Endothelial cell of hepatic sinusoid (primary cell): ENCODE data around the gene NSFL1C.

ENCODE experiments used
- in situ Hi-C: cut with HindIII; loops from 2 replicates; pipeline ENCODE4 v1.10.0; 2017; ENCODE audit warnings: low sequenced_read_pairs

Gene NSFL1C

DNA sequence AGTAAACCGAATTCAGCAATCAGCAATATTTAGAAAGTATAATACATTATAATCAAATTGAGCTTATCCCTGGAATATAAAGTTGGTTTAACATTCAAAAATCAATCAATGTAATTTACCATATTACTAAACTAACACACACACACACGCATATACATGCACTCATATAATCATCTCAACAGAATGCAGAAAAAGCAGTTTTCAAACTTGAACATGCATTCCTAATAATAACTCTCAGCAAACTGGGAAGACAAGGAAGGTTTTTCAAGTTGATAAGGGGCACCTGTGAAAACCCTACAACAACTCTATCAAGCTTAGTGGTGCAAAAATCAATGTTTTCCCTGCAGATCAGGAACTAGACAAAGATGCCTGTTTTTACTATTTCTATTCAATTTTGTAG, 19.9 kb upstream of the NSFL1C start:
- in situ Hi-C loops = no loop called here

GRCh38 chr20:1484438-1485116, 17.9 kb upstream of the NSFL1C start:
- in situ Hi-C loops = no loop called here

DNA sequence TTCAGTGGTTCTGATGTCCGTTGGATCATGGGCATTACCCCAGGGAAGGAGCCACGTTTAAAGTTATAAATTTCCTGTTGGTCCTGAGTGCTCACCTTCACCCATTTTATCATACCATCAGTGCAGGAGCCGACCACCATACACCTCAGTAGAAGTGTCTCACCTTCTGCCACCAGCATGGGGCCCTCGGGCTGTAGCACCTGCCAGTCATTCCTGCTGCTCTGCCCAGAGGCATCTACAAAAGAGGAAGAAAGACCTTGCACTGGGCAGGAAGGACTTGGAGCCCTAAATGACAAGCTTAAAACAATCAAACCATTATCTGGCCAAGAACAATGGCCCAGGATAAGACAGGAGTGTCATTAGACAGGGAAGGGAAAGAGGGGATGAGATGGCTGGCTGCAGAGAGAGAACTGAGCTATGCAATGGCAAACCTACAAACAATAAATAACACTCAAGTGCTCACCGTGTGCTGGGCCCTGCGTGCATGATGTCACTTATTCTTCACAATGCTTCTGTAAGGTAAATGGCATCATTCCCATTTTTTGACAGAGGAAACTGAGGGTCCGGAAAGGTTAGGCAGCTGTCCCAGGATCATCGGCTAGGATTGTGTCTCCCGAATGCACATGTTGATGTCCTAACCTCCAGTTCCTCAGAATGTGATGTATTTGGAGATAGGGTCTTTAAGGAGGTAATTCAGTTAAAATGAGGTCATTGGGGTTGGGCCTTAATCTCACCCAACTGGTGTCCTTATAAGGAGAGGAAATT, 13.4 kb upstream of the NSFL1C start:
- in situ Hi-C loops = no loop called here

- in situ Hi-C loops = no loop called here
Observed at GRCh38 chr20:1478566-1478965, 11.9 kb upstream of the NSFL1C start.

DNA sequence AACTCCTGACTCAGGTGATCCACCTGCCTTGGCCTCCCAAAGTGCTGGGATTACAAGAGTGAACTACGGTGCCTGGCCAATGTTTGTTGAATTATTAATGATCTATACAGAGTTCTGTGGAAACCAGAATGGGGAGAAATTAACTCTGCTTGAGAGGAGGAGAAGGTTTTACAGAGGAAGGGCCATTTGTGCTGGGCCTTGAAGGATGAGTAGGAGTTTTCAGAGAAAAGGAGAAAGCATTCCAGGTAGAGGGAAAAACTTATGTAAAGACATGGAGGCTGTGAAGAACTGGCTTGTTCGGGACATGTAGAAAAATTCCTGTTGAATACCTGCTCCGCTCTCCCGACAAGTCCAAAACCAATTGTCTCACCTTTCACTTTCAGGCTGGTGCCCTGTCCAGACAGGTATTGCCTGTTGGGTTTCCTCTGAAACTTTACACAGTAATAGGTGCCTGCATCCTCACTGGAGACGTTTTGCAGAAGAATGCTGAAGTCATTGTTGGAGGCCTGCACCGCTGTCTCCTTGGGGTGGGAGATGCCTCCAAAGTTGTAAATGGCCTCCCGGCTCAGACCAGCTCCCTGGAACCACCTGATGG, 11.3 kb upstream of the NSFL1C start:
- in situ Hi-C loops = no loop called here

- in situ Hi-C loops = no loop called here
Observed at GRCh38 chr20:1474817-1475603, 8.4 kb upstream of the NSFL1C start.

DNA sequence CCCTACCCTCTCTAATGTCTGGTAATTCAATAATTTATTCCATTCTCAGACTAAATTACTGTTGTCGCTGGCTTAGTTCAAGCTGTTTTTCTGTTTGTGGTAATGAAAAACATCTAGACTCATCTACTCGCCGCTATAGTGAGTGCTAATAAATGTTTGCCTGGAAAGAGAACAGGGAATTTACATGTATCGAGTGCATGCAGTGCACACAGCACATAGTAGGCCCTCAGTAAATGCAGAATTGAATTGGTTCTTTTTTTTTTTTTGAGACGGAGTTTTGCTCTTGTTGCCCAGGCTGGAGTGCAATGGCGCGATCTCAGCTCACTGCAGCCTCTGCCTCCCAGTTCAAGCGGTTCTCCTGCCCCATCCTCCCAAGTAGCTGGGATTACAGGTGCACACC, 7.7 kb upstream of the NSFL1C start:
- in situ Hi-C loops = no loop called here

DNA sequence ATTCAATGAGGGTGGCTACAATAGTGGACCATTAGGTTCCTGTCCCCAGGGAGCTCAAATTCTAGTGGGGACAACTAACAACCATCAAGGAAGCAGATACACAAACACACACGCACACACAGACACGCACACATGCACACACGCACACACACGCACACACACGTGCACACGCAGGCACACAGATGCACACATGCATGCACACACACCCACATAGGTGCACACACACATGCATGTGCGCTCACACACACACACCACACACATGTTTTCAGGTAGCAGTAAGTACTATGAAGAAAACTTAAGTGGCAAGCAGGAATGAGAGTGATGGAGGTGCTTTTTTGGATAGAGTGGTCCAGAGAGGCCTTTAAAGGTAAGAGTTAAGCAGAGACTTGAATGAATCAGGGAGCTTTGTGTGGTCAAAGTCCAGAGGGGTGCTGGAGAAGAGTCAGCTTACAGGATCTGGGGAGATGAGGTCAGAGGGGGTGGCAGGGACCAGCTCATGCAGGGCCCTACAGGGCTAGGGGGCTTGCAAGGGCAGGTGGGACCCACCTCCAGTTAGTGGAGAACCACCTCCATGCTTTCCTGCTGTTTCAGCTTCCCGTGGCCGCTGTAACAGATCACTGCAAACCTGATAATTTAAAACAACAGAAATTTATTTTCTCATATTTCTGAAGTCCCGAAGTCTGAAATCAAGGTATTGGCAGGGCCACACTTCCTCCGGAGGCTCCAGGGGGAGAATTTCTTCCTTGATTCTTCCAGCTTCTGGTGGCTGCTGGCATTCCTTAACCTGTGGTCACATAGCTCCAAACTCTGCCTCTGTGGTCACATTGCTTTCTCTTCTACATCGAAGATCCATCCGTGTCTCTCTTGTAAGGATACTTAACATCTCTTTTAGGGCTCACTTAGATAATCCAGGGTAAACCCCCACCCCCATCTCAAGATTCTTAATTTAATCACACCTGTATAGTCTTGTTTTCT, 6.9 kb upstream of the NSFL1C start:
- in situ Hi-C loops = no loop called here

DNA sequence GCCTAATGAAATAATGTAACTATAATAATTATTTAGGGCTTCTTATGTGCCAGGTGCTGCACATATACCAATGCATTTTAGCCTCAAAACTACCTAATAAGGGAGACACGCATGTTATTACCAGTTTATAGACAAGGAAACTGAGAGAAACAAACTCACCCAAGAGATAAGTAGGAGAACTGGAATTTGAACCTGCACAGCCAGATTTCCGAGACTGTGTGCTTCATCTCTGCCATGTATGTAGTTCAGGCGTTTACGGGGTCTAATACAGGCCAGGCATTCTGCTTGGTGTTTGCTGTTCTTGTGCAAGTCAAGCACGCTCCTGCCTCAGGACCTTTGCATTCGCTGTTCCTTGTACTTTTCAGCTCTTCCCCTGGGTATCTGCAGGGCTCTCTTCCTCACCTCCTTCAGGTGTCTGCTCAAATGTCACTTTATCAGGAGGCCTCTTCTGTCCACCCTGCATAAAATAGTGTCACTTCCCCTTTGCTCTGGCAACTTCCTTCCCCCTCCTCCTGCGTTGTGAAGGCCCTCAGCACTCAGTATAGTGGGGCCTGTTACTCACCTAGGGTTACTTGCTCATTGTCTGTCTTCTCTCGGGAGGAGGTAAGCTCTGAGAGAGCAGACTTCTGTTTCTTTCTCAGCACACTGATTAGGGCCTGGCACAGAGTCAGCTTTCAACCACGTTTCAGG, 6.1 kb upstream of the NSFL1C start:
- in situ Hi-C loops = no loop called here

- in situ Hi-C loops = no loop called here
Observed at GRCh38 chr20:1471242-1471641, 4.6 kb upstream of the NSFL1C start.

DNA sequence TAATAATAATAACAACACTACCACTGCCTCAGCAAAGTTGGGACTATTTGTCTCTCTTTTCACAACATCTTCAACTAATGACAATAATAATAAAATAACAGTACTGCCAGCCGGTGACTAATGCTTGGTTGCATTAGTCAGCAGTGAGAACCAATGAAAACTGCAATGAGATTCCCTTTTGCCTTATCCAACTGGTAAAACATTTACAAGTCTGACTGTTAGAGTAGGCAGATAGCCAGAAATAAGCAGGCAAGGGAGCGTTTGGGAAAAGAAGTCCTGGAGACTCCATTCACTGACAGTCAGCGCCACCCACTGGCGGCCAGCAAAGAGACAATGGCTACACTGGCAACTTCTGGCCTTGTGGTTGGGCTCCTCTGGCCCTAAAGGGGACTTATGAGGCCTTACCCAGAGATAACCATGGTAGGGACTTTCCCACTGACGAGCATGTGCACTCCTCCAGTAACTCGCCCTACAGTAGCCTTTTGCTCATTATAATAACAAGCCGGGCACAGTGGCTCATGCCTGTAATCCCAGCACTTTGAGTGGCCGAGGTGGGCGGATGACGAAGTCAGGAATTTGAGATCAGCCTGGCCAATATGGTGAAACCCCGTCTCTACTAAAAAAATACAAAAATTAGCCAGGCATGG, 3.4 kb upstream of the NSFL1C start:
- in situ Hi-C loops = no loop called here

DNA sequence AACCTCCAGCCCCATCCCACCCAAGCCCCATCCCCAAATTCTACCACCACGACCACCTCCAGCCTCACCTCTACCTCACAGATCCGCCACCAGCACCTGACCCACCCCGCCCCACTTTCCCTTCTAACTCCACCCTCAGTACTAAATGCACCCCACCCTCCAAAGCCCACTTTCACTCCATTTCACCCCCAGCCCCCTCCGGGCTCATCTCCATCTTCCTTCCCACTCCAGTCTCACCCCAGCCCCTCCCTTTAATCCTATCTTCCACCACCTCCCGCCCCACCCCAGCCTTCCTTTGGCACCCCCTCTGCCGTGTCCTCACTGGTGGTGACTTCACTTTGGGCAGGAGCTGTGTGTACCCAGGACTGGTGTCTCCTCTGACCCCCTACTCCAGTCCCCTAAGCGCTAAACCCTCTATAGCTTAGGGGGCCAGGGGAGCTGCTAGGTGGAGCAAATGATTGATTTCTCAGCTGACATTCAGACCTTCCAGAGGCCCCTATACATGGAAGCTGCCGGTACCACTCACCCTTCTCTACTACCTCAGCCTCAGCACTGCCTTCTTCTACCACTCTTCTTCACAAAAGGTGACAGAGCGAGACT, 2.8 kb upstream of the NSFL1C start:
- in situ Hi-C loops = no loop called here

DNA sequence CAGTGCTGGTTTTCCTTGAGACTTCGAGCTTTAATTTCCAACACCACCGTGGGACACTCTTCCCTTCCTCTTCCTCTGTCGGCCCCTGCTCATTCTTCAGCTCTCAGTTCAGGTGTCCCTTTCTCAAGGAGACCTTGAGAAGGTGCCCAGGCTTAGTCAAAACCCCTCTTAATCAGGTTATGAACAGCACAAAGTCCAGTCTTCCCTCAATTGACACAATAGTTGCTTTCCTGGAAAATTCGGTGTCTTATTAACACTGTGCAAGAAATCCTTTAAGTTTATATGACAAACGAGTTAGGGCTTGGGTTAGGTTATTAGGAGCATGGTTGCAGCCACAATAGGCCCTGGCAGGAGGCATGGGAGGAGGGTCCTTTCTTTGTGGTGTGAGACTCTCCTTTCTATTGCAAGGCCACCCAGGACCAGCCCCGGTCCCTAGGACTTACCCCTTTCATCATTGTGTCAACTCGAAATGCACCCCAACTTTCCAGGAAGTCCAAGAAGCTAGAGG, 1.5 kb upstream of the NSFL1C start:
- in situ Hi-C loops = no loop called here

- in situ Hi-C loops = no loop called here
Observed at GRCh38 chr20:1467355-1468116, 887 bp upstream of the NSFL1C start.

GRCh38 chr20:1467082-1467354, 369 bp upstream of the NSFL1C start:
- in situ Hi-C loops = no loop called here

GRCh38 chr20:1465470-1466210, 1.0 kb downstream of the NSFL1C start:
- in situ Hi-C loops = no loop called here

DNA sequence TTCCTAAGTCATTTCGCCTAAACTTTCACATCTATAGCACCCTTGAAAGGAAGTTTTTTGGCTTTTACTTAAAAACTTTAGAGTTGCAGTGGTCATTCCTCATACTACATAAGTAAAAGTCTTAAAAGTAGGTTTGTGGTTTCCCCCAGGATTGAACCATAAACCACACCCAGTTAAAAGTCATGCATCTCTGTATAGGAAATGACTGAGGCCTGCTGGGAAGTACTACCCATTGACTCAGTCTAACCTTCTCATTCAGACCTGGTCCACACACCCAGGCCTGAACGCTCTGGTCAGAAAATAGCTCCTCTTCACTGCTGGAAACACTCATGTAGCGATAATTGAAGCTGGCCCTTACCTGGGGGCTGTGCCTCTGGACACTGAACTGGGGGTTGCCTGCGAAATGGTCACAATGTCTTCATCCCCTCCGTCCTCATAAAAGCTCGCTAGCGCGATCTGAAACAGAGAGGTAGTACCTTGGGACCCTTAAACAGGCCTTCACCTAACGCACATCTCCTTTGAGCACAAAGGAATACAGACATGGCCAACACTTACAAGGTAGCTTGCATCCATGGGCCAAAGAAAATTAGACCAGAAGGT, 2.6 kb downstream of the NSFL1C start:
- in situ Hi-C loops = no loop called here
